GM18870 (cell line): Measurements from ENCODE around the gene COPA.
"Not testable (repeated sequence)": the region's sequence is repeated elsewhere in the genome, so short reads cannot be mapped to it uniquely, and the experiment has no call there.

ENCODE experiments used
- ATAC-seq: cut with Tn5 transposase; IDR thresholded peaks from one replicate; pipeline ENCODE4 v1.9.1; 2021; ENCODE audit warnings: moderate library complexity; ENCODE audit not compliant: unreplicated experiment

Gene COPA

DNA sequence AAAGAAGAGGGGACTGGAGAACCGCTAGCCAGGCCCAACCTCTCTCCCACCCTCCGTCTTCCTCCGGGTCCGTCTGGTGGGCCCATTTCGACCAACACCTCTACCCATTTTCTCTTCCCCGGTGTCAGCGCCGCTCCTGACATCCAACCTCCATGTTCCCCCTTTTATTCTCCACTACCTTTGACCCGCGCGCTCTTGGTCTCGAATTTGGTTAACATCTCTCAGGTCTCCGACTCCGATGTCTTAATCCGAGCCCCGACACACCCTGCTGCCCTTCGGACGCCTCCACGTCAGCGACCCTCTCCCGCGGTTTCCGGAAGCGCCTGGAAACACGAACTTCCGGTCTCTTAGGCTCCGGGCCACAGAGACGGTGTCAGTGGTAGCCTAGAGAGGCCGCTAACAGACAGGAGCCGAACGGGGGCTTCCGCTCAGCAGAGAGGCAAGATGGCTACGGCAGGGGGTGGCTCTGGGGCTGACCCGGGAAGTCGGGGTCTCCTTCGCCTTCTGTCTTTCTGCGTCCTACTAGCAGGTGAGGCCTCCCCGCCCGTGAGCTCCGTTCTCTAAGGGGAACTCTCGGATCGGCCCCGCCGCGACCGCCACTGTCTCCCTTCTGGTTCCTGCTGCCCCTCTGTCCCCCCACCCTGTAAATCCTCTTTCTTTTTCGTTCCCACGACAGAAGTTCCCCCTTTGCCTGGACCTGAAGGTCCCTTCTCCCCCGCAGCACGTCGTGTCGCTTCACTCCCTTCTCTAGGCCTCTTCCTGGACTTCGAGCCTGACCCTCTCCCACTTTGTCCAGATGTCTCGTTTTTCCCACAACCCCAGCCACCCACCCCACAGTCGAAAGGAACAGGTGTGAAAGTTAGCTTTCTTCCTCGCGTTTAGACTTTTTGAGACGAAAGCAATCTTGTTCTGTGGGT is at the start of gene COPA, which contains the start of gene NCSTN:
TSS of gene COPA (minus strand) at position 298 of the 917 bp plus-strand sequence. CDS start at position 218, 80 bp downstream.
TSS of gene NCSTN (plus strand) at position 431 of the 917 bp plus-strand sequence. CDS start at position 445, 14 bp downstream.
- peak; percentile 90 for ATAC-seq

DNA sequence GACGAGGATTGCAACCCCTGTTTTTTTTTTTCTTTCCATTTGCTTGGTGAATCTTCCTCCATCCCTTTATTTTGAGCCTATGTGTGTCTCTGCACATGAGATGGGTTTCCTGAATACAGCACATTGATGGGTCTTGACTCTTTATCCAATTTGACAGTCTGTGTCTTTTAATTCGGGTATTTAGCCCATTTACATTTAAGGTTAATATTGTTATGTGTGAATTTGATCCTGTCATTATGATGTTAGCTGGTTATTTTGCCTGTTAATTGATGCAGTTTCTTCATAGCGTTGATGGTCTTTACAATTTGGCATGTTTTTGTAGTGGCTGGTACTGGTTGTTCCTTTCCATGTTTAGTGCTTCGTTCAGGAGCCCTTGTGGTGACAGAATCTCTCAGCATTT is 45.4 kb upstream of the COPA start:
- ATAC-seq, result not testable (repeated sequence)

DNA sequence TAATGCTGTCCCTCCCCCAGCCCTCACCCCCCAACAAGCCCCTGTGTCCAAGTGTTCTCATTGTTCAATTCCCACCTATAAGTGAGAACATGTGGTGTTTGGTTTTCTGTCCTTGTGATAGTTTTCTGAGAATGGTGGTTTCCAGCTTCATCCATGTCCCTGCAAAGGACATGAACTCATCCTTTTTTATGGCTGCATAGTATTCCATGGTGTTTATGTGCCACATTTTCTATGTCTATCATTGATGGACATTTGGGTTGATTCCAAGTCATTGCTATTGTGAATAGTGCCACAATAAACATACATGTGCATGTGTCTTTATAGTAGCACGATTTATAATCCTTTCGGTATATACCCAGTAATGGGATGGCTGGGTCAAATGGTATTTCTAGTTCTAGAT is 41.8 kb upstream of the COPA start:
- ATAC-seq, result not testable (repeated sequence)

DNA sequence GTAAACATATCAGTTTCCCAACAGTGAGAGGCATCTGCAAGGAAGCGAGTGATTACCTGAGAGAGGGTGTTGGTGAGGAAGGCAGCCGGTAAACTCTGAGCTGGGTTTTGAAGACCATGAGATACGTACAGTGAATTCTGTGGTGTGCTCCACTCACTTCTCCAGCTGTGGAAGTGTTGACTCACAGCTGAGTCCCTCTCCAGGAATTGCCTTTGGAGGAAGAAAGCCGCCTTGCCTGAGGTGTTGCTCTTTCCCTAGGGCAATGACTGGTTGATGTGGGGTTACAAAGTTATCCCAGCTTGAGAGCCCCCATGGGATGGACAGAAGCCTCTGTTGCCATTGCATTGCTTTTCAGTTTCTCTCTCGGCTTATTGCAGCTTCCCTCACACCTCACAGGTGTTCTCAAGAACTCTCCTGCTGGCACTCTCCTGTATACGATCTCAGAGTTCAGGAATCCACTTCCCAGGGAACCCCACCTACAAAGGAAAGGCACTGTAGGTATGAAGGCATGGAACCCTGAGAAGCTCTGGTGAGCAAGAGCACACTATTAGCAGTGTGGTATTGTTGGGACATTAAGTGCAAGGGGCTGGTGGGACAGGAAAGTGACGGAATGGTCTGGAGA is 34.6 kb upstream of the COPA start:
- no peak for ATAC-seq

DNA sequence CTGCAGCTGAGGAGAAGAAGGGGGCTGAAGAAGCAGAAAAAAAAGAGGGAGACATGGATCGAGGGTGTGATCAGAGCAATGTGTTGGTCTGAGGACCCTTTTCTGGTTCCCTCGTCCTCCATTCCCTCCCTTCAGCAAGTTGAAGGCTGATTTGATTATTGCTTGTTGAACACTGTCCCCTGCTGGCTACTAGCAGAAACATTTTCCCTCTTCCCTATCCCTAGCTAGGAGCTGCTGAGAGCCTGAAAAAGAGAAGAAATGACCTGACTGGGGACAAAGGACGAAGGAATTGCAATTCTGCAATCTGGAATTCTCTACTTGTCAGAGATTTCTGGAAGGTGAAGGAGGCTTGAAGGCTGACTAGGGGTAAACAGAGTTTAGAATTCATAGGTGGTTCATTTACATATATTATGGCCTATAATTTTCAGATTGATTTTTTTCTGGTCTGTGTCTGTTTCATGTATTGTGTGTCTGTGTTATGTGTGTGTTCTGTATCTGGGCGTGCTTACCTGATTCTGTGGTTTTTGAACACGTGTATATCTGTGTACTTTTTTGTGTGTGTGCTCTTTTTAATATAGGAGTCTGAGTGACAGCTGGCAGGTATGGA is 33.6 kb upstream of the COPA start:
- ATAC-seq, result no peak

DNA sequence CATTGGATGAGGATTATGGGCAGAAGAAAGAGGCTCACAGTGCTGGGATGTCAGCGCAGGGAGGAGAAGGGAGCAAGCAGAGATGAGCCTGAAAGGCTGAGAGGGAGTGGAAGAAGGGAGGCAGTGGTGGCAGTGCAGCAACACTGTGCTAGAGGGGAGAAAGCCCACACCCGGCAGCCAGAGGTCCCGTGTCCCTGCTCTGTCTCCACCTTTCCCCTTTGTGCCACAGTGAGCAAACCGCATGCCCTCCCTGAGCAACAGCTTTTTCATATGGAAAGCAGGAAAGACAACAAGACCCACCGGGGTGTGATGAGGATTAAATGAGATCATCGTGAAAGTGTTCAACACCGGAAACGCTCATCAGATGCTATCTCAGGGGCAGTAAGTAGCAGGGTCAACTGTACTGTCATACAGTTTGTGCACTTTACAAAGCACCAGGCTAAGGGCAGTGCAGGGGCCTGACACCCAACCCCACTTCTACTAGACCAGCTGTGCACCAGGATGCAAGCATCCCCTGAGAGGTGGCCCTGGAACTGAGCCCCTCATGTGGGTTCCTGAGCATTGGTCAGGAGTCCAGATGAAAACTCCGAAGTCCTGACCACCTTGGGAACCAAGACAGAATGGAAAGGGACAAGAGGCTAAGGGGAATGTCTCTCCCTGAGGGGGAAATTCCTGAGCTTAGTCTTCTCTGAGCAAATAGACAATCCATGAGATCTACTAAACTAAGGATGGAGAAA is 32.9 kb upstream of the COPA start:
- no peak for ATAC-seq

DNA sequence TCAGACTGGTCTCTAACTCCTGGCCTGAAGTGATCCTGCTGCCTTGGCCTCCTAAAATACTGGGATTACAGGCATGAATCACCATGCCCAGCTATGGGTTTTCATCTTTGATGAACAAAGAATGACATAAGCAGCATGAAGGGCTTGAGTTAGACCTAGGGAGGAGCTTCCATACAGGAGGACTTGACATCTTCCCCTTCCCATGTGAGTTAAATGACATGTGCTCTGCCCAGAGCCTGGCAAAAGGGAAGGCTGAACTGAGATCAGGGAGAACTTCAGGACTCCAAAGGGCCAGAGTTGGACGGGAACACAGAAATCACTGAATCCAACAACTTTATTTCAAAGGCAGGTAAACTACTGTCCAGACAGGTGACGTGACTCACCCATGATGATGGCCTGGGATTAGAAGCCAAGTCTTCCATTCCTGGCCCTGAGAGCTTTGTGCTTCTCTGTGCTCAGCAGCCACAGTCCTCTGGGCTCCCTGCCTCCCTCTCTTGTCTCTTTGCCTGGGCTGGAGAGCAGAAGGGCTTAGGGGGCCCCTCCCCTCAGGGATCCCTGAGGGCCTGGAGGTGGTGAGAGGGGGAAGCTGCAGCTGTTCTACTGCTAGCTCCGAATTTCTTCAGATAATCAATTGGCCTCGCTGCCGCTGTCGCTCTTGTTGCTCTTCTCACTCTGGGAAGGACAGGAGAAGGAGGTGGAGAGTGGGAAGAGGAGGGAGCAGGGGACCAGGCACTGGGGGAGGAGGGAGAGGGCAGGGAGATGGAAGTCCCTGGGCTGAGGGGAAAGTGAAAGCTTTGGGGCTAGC is 31.5 kb upstream of the COPA start:
- no peak for ATAC-seq

DNA sequence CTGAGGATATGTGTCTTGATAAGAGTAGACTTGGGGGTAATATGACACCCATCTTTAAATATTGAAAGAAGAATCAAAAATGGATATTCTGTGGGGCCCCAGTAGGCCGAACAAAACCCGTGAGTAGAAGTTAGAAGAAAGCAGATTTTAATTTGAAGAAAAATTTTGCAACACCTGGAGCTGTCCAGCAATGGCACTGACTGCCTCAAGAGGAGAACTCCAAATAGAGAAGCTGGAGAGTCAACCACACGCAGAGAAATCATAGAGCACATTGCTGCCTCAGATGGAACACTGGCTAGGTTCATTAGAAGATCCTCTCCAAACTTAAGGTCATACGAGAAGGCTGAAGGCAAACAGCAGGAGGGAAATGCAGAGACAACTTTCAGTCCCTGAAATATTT is 30.6 kb upstream of the COPA start:
- ATAC-seq, result no peak

DNA sequence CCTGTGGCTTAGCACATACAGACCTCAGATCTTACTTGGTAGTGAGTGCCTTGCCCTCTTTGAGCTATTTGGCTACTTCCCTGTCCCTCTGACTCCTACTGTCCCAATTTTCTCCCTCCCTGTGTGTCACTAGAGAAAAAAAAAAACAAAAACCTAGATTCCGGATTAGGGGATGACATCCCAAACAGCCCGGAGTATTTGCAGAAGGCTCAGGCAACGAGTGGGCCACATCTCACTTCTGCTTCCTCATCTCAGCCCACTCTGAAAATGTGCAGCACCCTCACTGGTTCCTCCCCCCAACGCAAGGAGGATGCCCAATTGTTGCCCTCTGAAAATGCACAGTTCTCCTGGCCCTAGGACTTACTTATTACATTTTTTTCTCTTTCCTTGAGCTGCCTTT is 28.7 kb upstream of the COPA start:
- ATAC-seq, result no peak

DNA sequence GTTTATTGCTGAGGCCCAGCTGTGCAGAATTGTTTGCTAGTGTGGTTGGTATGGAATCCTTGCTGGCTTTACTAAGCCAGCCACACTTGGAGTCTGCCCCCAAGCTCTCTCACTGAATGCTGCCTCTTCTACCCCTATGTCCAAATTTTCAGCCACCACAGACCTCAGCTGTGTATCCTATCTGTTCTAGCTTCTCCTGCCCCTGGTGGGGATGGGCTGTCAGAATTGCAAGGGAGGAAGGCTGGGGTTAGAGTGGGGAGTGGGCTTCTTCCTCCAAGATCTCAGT is 28.2 kb upstream of the COPA start:
- ATAC-seq, result no peak

DNA sequence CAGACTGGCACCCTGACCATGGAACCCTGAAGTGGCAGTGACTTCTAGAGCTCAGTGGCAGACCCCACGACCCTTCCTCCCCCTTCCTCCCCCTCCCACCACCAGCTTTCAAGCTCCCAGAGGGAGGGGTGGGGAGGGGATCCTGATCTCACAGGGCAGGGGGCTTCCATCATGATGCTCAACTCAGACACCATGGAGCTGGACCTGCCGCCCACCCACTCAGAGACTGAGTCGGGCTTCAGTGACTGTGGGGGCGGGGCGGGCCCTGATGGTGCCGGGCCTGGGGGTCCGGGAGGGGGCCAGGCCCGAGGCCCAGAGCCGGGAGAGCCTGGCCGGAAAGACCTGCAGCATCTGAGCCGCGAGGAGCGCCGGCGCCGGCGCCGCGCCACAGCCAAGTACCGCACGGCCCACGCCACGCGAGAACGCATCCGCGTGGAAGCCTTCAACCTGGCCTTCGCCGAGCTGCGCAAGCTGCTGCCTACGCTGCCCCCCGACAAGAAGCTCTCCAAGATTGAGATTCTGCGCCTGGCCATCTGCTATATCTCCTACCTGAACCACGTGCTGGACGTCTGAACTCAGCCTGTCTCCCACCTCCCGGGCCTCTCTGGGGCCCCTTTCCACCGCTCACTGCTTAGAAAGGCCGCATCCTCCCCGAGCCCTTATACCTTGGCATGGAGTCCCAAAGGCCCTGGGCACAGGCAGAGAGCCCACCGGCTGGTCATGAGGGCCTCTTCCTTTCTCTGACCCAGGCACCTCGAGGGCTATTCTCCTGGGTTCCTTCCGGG is 27.7 kb upstream of the COPA start:
- no peak for ATAC-seq

DNA sequence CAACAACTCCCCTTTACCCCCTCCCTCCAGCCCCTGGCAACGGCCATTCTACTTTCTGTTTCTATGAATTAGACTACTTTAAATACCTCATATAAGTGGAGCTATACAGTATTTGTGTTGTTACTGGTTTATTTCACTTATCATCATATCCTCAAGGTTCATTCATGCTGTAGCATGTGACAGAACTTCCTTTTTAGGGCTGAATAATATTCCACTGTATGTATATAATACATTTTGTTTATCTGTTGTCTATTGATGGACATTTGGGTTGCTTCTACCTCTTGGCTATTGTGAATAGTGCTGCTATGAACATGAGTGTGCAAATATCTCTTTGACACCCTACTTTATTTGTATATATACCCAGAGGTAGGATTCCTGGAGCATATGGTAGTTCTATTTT is 26.0 kb upstream of the COPA start:
- ATAC-seq, result no peak

DNA sequence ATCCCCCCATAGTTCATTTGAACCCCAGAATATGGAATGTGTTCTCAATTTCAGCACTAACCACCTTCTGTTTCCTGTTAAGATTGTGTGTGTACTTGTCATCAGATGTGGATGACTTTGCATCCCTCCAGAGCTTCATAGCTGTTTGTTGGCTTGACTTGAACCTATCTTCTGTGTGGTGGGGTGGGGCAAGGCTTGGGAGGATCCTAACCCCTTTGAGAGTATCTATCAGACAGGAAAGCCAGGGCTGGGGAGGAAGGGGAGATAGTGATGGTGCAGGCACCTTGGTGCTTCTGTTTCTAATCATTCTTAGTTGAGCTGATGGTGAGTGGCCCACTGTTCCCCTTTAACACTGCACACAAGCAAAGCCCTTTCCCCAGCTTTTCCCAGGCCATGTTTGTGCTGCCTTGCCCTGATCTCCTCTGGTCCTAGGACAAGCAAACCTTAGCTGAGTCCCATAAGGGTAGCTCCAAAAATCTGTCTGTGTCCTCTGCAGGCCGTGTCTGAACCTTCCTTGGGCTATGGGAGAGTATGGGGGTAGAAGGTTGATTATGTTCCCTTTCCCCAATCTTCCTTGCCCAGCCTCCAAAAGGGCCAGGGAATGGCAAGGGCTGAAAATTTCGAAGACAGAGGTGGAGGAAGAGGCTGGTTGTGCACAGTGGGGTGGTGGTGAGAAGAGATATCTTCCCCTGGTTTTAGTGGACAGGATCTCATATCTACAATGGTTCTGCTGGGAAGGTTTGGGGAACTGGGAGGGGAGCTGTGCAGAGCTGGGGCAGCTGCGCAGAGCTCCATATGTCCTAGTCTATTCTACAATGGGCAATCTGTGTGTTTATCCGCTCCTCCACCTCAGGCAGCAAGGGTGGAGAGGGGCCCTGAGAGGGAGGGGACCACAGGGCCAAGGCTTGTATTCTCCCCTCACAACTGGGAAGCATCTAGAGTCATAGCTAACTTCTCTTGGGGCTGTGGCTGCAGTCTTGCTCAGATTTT is 25.2 kb upstream of the COPA start:
- no peak for ATAC-seq

DNA sequence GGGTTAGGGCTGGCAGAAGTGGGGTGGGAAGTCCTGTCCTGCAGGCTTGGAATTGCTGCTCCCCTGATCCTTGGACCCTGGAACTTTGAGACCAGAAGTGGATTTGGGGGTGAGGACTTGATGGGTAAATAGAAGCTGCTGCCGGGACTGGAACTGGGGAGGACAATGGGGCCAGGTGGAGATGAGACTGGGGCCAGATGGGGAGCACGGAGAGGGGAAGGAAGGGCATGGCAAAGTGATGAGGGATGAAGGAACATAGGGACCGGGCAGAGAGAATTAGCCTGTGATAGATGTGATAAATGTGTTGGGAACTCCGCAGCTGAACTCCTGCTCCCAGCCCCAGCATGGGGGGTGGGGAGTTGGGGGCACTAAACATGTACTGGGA is 24.5 kb upstream of the COPA start:
- no peak for ATAC-seq

DNA sequence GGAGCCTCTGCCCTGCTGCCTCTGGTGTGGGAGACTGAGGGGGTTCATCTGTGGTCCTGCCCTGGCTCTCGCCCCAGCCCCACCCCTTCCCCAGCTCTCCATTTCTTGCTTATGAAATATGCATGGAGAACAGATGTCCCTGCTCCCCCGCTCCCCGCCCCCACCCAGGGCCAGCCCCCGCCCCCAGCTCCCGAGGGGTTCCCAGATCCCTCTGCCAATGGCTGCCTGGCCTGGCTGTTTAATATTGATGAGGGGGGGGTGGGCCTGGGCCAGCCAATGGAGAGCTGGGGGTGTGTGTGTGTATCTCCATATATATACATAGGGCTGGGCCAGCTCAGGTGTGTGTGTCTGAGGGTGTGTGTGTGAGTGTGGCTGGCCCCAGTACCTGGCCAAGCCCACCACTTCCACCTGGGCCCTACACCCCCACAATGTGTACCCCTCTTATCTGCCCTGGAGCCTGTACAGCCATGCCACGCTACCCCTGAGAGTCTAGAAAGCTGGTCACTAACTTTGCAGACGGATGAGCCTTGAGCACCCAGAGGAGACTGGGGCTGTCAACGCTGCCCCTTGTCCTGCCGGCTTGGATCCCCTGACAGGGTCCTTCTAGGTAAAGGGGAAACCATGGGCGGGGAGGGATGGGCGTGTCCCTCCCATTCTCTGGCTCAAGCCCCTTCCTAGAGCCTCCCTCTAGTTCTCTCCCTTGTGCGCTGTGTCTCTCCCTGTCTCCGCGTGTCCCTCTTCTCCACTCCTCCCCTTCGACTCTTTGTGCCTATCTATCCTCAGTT is 23.9 kb upstream of the COPA start, which contains the start of gene NHLH1:
TSS of gene NHLH1 (plus strand) at position 341 of the 785 bp plus-strand sequence. CDS start 3,661 bp downstream, outside the sequence.
- ATAC-seq, result no peak

DNA sequence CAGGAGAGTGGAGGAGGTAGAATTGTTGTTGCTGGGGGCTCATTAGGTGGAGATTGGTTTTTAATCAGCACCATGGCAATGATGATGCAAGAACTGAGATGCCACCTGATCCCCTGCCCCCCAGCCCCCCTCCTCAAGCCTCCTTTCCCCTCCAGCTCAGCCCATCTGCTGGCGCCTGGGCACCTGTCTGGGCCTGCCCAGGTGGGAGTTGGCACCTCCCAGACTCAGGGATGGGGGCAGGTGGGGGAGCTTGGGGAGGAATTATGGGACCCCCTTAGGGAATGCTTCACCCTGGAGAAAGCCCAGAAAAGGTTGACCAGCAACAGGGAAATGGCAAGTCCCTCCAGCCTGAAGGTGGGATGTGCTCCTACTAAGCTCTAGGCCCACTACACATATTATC is 22.3 kb upstream of the COPA start:
- no peak for ATAC-seq

DNA sequence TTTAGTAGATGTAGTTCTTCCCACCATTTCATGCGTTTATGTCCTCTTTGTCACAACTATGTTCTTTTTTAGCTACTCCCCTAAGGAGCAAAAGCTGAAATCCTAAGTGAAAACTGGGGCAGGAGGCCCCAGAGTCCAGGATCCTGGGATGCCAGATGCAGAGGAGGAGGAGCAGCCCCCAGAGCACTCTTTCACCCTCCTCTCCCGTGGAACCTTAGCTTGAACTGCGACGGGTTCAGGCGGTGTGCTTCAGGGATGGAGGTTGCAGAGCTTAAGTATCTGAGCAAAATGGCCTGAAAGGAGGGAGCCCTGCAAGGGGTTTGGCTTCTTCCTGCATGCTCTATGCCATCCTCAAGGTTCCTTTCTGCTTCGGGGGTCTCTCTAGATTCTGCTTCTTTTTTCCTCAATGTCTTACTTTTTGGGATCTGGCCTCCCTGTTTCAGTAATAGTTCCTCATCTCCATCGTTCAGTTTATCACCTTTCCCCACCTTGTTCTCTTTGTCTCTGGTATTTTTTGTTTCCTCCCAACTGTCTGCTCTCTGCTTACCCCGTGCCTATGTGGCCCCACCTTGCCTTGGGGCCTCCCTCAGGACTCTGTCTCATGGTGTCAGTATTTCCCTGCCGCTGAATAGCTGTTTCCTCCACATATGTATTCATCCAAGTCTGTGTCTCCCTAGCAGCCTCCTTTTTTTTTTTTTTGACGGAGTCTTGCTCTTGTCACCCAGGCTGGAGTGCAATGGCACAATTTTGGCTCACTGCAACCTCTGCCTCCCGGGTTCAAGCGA is 21.1 kb upstream of the COPA start:
- ATAC-seq, result no peak
